ENCODE results near the gene SCARF1.
"Not testable (repeated sequence)": the region's sequence is repeated elsewhere in the genome, so short reads cannot be mapped to it uniquely, and the experiment has no call there.

Gene SCARF1

GRCh38 chr17:1645207-1646171, at the start of gene SCARF1:
Gene SCARF1, minus strand, starts transcription at chr17:1645732. Its CDS starts 35 bp downstream, at chr17:1645697.
- no peak for DNase-seq (ENCODE audit: low read depth in 2 of 2)
- TF ChIP-seq CTCF (IDR thresholded peaks at IDR 0.05; ENCODE audit: low read depth, low read length), result no peak
- no peak within 1 kb of the TSS for H3K4me3 ChIP-seq (replicated peaks in 1 of 2; ENCODE audit: low read depth in 2 of 2, low read length in 2 of 2)

GRCh38 chr17:1693339-1693738, 47.8 kb upstream of the SCARF1 start:
- H3K4me3 ChIP-seq (replicated peaks in 1 of 2; ENCODE audit: low read depth in 2 of 2, low read length in 2 of 2), result no peak overlapping the region
- DNase-seq (ENCODE audit: low read depth in 2 of 2), result peak in 1 of 2 donors; percentile 54
- TF ChIP-seq CTCF (IDR thresholded peaks at IDR 0.05; ENCODE audit: low read depth, low read length), result no peak

GRCh38 chr17:1690544-1691221, 45.2 kb upstream of the SCARF1 start:
- no peak for TF ChIP-seq CTCF (IDR thresholded peaks at IDR 0.05; ENCODE audit: low read depth, low read length)
- H3K4me3 ChIP-seq (replicated peaks in 1 of 2; ENCODE audit: low read depth in 2 of 2, low read length in 2 of 2), result no peak overlapping the region
- DNase-seq (ENCODE audit: low read depth in 2 of 2), result no peak

- not testable (repeated sequence) for DNase-seq (ENCODE audit: low read depth in 2 of 2)
Observed at GRCh38 chr17:1688405-1688804, 42.9 kb upstream of the SCARF1 start.

GRCh38 chr17:1686086-1686485, 40.6 kb upstream of the SCARF1 start:
- no peak overlapping the region for H3K4me3 ChIP-seq (replicated peaks in 1 of 2; ENCODE audit: low read depth in 2 of 2, low read length in 2 of 2)
- no peak for DNase-seq (ENCODE audit: low read depth in 2 of 2)
- TF ChIP-seq CTCF (IDR thresholded peaks at IDR 0.05; ENCODE audit: low read depth, low read length), result no peak

More at GRCh38 chr17:1688405-1688804, 42.9 kb upstream of the SCARF1 start:
- H3K4me3 ChIP-seq (replicated peaks in 1 of 2; ENCODE audit: low read depth in 2 of 2, low read length in 2 of 2), result not testable (repeated sequence)

GRCh38 chr17:1684378-1685189, 39.1 kb upstream of the SCARF1 start, which contains the start of gene PRPF8:
Gene PRPF8, minus strand, starts transcription at chr17:1684867. Its CDS starts 296 bp downstream, at chr17:1684571.
- peak within 1 kb of the TSS; percentile 69 to 88 for H3K4me3 ChIP-seq (replicated peaks in 1 of 2; ENCODE audit: low read depth in 2 of 2, low read length in 2 of 2)
- no peak for TF ChIP-seq CTCF (IDR thresholded peaks at IDR 0.05; ENCODE audit: low read depth, low read length)
- peak; percentile 98 for DNase-seq (ENCODE audit: low read depth in 2 of 2)

Data from cardiac fibroblast (primary cell).